ENCODE results near the gene SNRK. TPM values are rescaled to one million over a fixed set of nuclear protein-coding genes. Genes with fewer than 3 reads are reported as not detected.

The SNRK gene, protein sequence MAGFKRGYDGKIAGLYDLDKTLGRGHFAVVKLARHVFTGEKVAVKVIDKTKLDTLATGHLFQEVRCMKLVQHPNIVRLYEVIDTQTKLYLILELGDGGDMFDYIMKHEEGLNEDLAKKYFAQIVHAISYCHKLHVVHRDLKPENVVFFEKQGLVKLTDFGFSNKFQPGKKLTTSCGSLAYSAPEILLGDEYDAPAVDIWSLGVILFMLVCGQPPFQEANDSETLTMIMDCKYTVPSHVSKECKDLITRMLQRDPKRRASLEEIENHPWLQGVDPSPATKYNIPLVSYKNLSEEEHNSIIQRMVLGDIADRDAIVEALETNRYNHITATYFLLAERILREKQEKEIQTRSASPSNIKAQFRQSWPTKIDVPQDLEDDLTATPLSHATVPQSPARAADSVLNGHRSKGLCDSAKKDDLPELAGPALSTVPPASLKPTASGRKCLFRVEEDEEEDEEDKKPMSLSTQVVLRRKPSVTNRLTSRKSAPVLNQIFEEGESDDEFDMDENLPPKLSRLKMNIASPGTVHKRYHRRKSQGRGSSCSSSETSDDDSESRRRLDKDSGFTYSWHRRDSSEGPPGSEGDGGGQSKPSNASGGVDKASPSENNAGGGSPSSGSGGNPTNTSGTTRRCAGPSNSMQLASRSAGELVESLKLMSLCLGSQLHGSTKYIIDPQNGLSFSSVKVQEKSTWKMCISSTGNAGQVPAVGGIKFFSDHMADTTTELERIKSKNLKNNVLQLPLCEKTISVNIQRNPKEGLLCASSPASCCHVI
- 8.7 TPM for polyA plus RNA-seq (2013, experiment 1 of 2; ENCODE audit: insufficient read length)
- 8.9 TPM for polyA plus RNA-seq (2013, experiment 2 of 2; ENCODE audit: insufficient read length)

DNA sequence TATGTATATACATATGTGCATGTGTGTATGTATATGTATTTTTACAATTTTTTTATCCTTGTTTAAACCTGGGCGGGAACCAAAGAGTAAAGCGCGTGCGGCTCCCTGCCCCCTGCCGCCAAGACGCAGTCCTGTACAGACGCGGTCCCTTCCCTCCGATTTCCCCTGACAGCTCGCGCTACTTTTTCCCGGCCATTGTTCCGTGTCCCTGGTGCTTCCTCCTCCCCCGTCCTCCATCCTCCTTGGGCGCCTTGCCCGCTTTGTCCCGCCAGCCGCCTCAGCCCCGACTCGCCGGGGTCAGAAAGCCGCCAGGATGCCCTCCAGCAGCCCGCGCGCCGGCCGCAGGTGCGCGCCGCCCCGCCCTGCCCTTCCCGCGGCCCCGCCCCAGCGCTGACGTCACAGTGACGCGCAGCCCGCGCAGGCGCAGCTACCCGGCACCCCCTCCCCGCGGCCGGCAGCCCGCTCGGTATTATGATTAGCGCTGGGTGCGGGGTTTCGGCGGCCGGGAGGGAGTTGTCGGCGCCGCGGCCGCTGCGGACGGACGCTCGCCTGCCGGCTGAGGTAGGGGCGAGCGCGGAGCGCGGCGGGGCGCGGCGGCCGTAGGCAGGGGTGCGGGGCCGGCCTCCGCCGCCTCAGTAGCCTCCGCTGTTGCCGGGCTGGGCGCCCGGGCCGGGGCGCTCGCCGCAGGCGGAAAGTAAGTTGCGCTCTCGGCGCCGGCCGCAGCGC is at the start of gene SNRK:
TSS of gene SNRK (plus strand) at position 426 of the 726 bp plus-strand sequence. CDS start 16,664 bp downstream, outside the sequence.
- peak; percentile 72 for DNase-seq

DNA sequence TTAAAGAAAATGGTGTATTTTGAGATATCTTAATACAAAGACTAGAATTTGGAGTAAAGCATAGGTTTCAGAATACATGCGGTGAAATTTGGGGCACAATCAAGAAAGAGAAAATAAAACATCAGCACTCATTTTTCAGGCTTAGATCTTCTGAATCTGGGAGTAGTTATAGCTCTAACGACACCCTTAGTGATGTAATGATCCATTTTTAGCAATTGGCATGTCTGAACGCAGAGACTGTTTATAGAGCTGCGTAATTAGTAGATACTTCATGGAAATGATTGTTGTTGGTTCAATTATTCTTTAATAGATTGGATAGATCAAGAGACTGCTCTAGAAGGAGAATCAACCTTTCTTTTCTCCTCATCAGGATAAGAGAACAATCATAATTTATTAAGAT is 47.5 kb upstream of the SNRK start:
- no peak for DNase-seq

DNA sequence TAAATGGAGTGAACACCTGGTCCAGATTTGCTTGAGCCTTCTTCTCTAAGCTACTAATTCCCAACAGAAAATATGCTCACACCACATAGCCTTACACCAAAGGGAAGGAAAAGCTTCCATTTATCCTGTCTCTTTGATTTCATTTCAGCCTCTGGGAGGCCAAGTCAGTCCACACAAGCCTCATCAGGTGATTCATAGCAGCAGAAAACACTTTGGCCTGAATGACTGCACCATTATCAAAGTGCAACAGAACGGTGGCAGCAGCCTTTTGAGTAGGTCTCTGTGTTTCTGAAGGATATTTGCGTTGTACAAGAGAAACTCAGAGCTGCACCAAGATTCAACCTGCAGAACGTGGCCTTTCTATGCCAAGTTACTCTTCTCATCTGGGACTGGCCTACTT is 46.6 kb upstream of the SNRK start:
- DNase-seq = no peak

DNA sequence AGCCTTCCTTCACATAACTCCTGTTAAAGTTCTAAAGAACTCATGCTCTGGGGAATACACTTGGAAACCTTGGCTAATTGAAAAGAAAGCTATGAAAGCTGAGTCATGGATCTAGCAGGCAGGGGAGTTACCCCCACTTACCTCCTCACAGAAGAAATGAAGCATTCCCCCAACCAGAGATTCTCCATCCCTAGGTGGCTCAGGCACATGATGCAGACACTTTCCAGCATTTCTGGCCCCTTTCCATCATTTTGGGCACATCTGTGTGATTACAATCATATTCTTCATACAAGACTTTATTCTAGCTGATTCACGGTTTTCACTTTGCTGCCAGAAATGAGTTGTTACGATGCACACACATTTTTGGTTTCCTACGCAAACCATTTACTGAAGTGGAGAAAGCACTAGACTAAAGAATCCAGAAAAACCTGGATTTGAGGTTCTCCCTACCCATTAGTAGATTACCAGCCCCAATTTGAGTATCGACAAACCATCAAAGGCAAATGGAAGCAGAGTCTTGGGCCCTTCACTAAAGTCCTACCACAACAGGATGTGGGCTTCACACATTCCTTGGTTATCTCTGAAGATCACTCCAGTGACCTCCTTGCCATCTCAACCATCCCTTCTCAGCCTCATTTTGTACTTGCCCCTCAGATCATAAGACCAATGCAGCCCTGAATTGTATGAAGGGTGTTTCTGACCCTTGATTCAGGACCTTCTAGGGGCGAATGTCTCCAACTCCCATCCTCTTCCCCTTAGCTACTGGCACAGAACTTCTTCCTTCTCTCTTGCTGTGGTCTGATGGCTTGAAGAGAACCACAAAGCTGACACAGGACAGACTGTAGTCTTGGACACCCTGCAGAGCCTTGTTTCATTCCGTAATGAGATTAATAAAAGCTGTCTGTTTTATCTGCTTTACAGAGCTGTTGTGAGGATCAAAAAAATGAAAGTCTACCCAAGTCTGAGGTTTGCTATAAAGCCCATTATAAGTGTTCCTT is 42.5 kb upstream of the SNRK start:
- peak; percentile 18 for DNase-seq

DNA sequence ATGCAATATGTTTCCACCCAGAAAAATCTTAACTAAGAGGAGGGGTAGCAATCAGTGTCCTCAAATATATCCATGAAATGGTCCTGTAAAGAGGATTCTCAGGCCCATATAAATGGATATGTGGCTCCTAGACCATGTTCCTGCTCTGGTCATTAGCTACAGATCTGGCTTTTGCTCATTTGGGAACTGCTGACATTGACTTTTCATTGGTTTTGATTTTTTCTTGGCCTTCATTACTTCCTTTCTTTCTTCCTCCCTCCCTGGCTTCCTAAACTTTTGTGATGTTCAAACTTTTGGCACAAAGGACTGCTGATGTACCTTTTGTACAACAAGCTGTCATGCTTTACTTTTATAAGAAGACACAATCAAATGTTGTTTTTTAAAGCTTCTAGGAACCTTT is 41.6 kb upstream of the SNRK start:
- no peak for DNase-seq

DNA sequence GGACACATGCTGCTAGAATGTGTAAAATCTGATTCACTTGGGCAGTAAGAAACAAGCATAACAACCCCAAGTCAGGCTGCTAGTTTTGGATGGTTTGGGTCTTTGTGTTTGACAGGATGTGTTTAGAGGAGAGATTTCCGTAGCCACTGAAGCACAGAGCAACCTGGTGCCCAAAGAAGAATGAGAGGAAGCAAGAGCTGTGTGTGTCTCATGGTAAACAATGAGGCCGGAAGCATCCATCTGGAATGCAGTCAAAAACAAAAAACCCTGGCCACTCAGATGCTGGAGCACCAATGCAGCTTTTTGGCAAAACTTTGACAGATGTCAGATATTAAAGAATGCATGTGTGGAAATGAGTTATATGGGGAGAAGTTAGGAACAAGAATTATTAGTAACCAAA is 39.4 kb upstream of the SNRK start:
- no peak for DNase-seq

DNA sequence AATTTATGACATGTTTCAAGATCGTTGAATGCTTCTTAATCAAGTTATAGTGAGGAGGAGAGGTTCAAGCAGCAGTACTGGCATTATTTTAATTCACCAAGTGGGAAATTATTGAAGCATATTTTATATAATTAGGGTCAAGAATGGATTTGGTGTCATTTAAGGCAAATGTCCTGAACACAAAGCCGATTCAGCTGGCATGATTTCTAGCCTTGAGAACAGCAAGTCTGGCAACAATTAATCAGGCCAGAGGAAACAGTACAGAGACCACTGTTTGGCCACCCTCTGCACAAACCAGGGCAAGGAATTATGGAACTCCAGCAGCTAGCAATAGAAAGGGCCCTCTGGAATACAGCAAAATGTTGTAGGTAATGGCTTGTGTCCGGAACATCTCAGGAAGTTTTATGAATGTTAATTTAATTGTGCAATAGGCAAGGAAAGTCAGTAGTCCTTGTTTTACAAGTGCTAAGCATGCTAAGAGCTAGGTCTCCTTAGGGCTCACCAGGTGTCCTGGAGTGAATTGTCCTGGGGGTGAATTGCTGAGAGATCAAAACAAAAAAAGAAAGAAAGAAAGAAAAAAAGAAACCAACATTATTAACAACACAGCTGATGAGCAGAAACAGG is 38.7 kb upstream of the SNRK start:
- no peak for DNase-seq

DNA sequence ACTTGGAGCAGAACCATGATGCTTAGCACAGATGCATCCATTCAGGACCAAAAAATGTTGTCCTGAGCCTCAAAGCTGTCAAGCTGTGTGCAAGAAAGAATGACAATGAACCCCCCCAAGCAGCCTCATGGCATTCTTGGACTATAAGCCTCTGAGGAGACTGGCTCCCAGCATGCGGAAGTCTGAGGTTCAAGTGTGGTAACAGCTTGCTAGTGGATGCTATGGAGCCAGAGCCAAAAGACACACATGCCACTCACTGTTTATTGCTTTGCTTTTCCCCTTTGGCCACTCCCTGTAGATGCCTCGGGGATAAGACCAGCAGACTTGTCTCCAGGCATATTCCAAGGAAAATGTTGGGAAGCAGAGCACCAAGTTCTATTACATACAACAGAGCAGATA is 38.2 kb upstream of the SNRK start:
- peak; percentile 46 for DNase-seq

DNA sequence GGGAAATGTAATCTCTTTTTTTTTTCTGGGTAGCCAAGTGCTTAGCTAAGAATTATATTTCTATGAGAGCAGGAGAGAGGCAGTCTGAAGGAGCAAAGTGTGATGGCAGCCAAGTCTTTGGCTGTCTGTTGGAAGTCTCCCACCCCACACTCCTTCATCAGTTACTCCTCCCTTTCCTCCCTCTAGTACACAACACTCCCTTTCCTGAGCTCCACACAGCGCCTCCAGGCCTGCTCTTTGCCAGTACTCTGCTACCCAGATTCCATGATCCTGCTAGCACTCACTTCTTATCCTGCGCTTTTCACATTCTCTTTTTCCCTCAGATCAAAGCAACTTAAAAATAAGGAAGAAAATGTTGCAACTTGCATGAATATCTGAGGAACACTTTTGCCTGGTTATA is 37.4 kb upstream of the SNRK start:
- DNase-seq = no peak

DNA sequence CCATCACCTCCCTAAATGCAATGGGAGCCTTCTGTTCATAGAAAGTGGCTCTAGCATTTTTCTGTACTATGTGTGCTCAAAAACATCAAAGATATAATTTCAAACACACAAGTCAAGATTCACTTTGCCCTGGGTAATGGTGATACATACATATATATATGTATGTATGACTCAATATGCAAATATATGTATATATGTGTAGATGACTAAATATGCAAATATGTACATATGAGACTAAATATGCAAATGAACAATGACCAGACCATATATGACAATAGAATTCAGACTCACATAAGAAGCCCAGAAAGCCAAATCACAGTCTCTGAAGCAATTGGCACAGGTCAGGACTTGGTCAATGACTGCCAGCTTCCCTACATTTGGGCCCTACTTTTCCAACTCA is 36.9 kb upstream of the SNRK start:
- no peak for DNase-seq

DNA sequence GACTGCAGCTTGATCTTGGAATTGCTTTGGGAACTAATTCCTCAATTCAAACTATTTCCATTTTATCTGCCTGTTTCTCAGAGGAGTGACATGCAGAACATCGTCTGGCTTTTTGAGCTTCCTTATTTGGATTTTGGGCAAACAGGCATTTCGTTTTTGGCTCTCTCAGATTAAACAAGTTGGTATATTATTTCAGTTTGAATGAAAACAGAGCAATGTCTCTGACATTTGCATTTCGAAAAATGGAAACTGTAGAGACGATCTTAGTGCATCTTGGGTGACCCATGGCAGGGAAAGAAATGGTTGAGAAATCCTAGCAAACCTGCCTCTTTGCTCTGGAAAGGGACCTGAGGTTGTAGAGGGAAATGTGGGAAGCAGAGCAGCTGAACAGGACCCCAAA is 33.0 kb upstream of the SNRK start:
- no peak for DNase-seq

DNA sequence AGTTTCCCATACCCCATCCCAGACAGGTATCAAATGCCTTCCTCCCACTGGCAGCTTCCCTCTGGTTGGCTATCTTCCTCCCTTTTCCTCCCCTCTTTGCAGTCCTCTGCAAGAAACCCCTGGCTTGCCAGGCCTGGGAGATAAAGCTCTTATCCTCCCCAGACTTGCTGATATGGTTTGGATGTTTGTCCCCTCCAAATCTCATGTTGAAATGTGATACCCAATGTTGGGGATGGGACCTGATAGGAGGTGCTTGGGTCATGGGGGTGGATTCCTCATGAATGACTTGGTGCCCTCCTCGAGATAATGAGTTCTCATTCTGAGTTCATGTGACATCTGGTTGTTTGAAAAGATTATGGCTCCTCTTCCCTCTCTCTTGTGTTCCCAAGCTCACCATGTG is 32.2 kb upstream of the SNRK start:
- DNase-seq = no peak

DNA sequence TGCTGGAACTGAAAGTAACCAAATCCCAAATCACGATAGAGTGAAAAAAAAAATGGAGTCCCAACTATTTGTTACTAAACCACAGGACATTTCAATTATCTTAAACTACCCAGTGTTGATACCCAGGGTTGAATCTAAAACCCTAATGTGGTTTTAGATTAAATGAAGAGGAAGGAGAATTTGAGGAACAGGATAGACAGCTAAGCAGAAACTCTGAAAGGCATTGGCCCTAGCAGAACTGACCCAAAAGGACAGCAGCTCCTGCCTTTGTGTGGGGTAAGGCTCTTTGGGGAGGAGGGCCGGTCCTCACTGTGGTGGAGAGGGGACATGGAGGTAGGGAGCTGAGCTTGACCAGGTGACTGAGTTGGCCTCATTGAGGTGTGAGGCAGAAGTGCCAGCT is 30.7 kb upstream of the SNRK start:
- DNase-seq = no peak

DNA sequence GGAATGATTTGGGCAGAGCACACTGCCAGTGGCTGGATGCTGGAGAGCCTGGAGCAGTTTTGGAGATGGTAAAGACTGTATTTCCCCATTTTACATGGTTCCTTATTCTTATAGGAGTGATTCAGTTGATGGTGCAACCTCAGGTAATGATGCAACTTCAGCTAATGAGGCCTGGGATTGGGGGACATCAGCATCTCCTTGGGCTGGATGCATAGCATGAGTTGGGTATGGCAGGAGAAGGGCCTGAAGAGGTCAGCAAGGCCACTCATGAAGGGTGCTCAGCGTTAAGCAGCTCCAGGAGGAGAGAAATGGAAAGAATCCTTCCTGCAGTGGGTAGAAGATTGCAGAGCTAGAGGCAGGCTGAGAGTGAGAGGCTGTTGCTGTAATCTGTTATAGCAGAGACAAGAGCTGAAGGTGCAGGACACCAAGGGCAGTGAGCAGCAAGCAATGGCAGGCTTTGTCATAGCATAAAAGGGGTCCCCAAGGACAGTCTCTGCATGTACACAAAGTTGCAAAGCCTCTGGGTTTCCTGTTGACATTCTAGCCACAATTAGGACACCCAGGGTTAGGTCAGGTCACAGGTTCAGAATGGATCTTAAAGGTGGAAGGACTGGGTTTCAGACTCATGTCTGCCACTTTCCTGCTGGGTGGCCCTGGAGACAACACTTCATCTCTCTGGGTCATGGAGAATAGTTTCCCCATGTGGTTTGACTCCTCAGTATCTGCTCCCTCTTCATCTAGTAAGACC is 29.5 kb upstream of the SNRK start:
- no peak for DNase-seq

DNA sequence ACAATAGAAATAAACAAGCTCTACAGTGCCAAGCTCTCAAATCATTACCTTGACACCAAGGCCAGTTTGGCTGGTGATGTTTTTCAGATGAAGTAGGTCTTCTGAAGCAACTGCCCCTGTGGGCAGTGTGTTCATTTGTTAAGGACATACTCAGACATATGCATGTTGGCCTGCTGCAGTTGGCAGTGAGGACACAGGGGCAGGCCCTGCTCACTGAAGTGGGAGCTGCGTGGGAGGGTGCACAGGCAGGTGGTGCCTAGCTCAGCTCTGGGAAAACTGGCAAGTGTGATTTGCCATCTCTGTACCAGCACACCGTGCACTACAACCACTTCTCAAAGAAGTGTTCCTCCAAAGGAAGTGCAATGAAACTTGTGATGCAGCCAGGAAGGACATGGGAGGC is 28.5 kb upstream of the SNRK start:
- no peak for DNase-seq

DNA sequence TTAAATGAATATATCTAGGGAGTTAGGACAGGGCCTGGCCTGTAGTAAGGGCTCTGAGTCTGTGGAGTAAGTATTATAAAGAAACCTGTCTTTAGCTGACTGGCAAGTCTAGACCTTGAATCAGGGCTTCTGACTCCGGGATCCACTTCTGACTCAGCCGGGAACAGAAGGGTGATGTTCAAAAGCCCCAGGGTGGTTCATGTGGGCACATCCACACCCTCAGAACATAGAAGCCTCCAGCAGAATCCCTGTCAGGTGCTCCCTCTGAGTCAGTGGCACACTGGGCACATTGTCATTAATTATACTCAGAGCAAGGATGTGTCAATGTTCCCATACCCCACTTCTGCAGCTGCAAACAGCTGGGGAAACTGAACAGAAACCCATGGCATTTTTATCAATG is 26.7 kb upstream of the SNRK start:
- no peak for DNase-seq

DNA sequence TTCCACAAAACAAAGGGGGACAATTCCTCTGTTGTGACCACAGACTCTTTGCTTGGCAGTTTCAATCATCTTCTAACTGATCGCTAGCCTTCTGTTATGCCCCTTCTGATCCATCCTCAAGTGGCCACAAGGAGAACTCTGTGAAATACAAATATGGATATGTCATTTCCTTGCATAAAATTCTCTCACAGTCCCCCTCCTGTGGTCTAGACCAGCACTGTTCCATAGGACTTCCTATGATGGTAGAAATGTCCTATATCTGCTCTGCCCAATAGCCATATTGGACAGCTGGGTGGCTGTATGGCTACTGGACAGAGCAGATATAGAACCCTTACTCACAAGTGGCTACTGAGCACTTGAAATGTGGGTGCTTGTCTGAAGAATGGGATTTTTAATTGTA is 25.9 kb upstream of the SNRK start:
- peak; percentile 10 for DNase-seq

DNA sequence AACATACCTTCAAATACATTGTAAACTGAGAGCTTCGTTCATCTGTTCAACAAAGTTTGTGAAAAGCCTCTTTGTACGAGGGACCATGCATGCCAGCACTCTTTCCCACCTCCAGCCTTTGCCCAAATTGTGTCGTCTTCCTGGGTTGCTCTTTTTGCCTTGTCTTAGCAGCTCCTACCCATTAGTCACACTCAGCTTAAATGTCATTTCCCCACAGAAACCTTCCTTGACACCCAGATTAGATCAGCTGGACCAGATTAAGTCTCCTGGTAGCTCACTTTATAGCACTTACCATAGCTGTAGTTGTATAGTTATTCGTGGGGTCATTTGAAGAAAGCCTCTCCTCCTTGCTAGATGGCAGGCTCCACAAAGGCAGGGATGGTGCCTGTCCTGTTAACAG is 24.1 kb upstream of the SNRK start:
- DNase-seq = no peak

DNA sequence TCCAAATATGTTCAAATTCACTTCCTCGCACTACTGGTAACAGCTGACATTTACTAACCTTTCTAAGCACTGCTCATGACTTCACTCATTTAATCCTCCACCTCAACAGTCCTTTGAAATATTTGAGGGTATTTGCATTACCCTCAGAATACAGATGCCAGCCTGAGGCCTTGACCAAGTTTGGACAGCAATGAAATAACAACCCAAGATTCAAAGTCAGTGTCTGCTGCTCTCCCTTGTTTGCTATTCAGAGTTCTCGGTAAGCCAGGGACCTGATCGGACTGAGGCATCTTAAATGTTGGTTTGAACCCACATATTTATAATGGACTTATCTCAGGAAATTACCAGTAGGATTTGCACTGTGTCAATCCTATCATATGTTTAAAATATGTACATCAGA is 19.9 kb upstream of the SNRK start:
- DNase-seq = no peak

DNA sequence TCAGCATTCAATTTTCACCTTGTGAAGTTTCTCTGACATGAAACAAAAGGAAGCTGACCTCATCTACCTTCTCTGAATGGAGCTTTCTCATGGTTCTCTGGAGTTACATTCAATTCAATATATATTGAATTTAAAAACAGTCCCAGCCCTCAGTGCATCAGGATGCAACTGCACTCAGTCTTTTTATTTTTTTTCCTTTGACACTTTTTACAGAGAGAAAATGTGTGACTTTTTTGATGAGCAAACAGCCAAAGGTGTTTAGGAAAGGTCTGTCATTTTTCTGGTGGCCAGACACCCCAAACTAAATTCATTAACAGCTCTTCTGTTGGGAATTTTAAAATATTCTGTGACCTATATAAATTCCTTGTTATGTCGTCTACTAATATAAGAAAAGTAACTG is 19.3 kb upstream of the SNRK start:
- DNase-seq = no peak

DNA sequence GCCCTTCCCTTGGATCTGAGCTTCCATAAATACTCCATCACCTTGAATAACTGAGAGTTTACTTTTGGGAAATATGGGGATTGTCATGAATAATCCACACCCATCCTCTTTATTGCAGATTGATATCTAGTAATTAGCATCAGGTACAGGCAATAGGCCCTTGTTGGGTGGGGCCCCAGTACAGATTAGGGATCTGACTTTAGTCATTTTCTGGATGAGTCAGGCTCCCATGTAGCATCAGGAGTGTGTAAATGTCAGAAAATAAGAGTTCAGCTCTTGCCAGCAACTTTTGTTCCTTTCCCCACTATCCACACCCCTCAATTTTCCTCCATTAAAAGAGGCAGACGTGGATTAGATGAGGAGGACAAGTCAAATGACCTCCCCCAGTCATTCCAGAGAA is 17.7 kb upstream of the SNRK start:
- no peak for DNase-seq
